DND-41 (cell line): ENCODE data around the gene AXIN1.

Experiments
- CTCF ChIP-seq: IDR thresholded peaks from 2 replicates; pipeline ENCODE4 v1.5.1; 2012; ENCODE audit warnings: borderline replicate concordance, low read length, moderate library complexity, mild to moderate bottlenecking; ENCODE audit not compliant: poor library complexity, severe bottlenecking; ENCODE audit errors: extremely low read depth
- EZH2 ChIP-seq: IDR thresholded peaks from 3 replicates; pipeline ENCODE4 v1.6.1; 2012; ENCODE audit warnings: borderline replicate concordance, low read depth, mild to moderate bottlenecking, moderate library complexity, low read length, inconsistent platforms; ENCODE audit not compliant: severe bottlenecking

DNA sequence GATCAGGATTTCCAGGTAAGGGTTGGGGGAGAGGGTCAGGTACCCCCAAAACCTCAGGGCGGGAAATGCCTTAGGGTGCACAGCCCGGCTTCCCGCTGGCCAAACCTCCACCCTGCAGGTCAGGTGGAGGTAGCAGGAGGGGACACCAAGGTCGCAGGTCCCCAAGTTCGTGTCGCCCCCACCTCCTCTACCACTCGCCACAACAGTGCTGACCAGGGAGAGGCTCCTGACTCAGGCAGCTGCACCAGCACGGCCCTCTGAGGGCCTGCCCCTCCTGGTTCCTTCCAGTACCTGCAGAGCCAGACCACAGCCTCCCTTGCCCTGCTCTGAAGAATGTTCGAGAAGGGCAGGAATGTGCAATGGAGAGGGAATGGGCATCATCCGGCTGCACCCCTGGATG lies 14.0 kb upstream of the AXIN1 start:
- TF ChIP-seq CTCF (no peak), EZH2 (no peak)
